ENCODE measurements around the gene KYAT1.
"Not testable (repeated sequence)": the region's sequence is repeated elsewhere in the genome, so short reads cannot be mapped to it uniquely, and the experiment has no call there.

The KYAT1 gene

DNA sequence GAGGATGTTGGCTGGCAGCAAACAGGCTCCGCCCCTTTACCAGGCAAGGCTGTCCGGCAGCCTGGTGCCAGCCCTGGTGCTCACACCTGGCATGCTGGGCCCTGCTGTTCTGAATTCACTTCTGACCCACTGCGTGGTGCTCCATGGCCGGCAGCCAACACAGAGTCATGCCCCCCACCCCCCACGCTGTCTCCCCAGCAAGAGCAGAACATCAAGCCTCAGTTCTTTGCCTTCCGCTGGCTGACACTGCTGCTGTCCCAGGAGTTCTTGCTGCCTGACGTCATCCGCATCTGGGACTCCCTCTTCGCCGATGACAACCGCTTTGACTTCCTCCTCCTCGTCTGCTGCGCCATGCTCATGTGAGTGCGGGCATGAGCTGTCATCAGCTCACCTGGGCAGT lies 76.1 kb downstream of the KYAT1 start:
- no peak overlapping the region for H3K27ac Mint-ChIP-seq
- H3K36me3 Mint-ChIP-seq = peaks cover 36% of the 10 kb centered on the region
- H3K4me1 Mint-ChIP-seq = no peaks in the 10 kb centered on the region
- H3K9me3 Mint-ChIP-seq = no peaks in the 10 kb centered on the region
- H3K27me3 Mint-ChIP-seq = no peaks in the 10 kb centered on the region
- no peak for ATAC-seq
- H3K4me3 Mint-ChIP-seq = no peak overlapping the region

DNA sequence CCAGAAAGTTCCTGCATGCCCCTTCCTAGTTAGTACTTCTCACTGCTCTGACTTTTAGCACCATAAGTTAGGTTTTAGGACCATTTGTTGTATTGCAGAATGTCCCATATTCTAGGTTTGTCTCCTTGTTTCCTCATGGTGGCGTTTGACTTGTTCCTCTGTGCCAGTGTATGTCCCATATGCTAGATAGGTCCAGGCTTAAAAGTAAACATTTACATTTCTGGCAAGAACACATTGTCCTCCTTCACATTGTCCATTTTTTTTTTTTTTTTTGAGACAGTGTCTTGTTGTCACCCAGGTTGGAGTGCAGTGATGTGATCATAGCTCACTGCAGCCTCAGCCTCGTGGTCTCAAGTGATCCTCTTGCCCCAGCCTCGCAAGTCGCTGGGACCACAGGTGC lies 79.3 kb downstream of the KYAT1 start:
- no peaks in the 10 kb centered on the region for H3K4me1 Mint-ChIP-seq
- no peak for ATAC-seq
- H3K27me3 Mint-ChIP-seq = no peaks in the 10 kb centered on the region
- H3K27ac Mint-ChIP-seq = no peak overlapping the region
- peaks cover 52% of the 10 kb centered on the region for H3K36me3 Mint-ChIP-seq
- H3K9me3 Mint-ChIP-seq = no peaks in the 10 kb centered on the region
- no peak overlapping the region for H3K4me3 Mint-ChIP-seq

GRCh38 chr9:128800061-128800460 lies 81.7 kb downstream of the KYAT1 start:
- Mint-ChIP-seq H3K27ac (no peak overlapping the region), H3K36me3 (peaks cover 49% of the 10 kb centered on the region), H3K4me3 (no peak overlapping the region), H3K27me3 (no peaks in the 10 kb centered on the region), H3K4me1 (no peaks in the 10 kb centered on the region), H3K9me3 (no peaks in the 10 kb centered on the region)
- no peak for ATAC-seq

DNA sequence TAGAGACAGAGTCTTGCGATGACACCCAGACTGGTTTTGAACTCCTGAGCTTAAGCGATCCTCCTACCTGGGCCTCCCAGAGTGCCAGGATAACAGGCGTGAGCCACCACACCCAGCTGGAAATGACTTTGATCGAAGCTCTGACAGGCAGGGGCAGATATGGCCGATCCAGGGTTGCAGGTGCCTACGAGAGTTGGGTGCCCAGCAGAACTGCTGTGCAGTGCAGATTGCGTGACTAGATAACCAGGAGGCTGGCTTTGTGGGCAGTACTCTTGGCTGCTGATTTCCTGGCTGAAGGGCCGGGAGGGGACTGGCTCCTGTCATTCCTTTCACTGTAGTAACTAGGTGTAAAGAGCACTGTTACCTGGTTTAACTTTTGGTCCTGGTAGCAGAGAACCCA lies 82.9 kb downstream of the KYAT1 start:
- Mint-ChIP-seq H3K36me3 (peaks cover 55% of the 10 kb centered on the region), H3K27me3 (no peaks in the 10 kb centered on the region), H3K9me3 (no peaks in the 10 kb centered on the region), H3K4me3 (no peak overlapping the region), H3K4me1 (peaks cover 6% of the 10 kb centered on the region), H3K27ac (no peak overlapping the region)
- no peak for ATAC-seq

GRCh38 chr9:128794961-128795360 lies 86.8 kb downstream of the KYAT1 start:
- ATAC-seq, H3K27me3 Mint-ChIP-seq: not testable (repeated sequence)
- H3K36me3 Mint-ChIP-seq = peaks cover 68% of the 10 kb centered on the region

GRCh38 chr9:128792978-128793686 lies 88.6 kb downstream of the KYAT1 start:
- H3K27ac Mint-ChIP-seq = peak overlapping the region; percentile 80
- H3K36me3 Mint-ChIP-seq = peaks cover 52% of the 10 kb centered on the region
- H3K4me1 Mint-ChIP-seq = peaks cover 52% of the 10 kb centered on the region

More at GRCh38 chr9:128794961-128795360, 86.8 kb downstream of the KYAT1 start:
- H3K4me1 Mint-ChIP-seq = peaks cover 35% of the 10 kb centered on the region
- not testable (repeated sequence) for H3K4me3 Mint-ChIP-seq, H3K9me3 Mint-ChIP-seq, H3K27ac Mint-ChIP-seq

GRCh38 chr9:128792134-128792533 lies 89.6 kb downstream of the KYAT1 start:
- no peaks in the 10 kb centered on the region for H3K9me3 Mint-ChIP-seq
- H3K36me3 Mint-ChIP-seq = peaks cover 50% of the 10 kb centered on the region
- H3K27ac Mint-ChIP-seq = peak overlapping the region; percentile 19
- ATAC-seq = no peak
- no peaks in the 10 kb centered on the region for H3K27me3 Mint-ChIP-seq
- H3K4me1 Mint-ChIP-seq = peaks cover 60% of the 10 kb centered on the region
- H3K4me3 Mint-ChIP-seq = no peak overlapping the region

More at GRCh38 chr9:128792978-128793686, 88.6 kb downstream of the KYAT1 start:
- Mint-ChIP-seq H3K4me3 (peak overlapping the region; percentile 38), H3K9me3 (no peaks in the 10 kb centered on the region), H3K27me3 (no peaks in the 10 kb centered on the region)
- no peak for ATAC-seq

GRCh38 chr9:128790536-128790935 lies 91.2 kb downstream of the KYAT1 start:
- peak overlapping the region; percentile 23 for H3K4me3 Mint-ChIP-seq
- peaks cover 66% of the 10 kb centered on the region for H3K4me1 Mint-ChIP-seq
- H3K9me3 Mint-ChIP-seq = no peaks in the 10 kb centered on the region
- H3K27ac Mint-ChIP-seq = peak overlapping the region; percentile 60
- peaks cover 48% of the 10 kb centered on the region for H3K36me3 Mint-ChIP-seq
- no peaks in the 10 kb centered on the region for H3K27me3 Mint-ChIP-seq
- no peak for ATAC-seq

DNA sequence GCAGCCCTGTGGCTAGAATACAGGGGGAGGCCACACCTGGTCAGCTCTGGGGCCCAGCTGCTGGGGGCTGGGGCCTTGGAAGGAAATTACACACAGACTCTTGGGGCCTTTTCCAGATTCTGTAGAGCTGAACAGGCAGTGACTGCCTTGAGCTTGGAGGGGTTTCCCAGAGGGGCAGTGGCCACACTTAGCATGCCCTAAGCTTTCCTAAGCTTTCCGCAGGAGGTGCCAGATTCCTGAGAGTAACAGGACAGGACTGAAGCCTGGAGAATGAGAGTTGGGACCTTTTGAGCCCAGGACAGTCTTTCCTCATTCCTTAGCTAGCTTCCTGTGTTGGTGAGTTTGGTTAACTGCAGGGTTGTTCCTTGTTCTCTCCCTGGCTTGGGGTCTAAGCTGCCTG lies 93.3 kb downstream of the KYAT1 start:
- ATAC-seq = no peak
- Mint-ChIP-seq H3K4me1 (peaks cover 61% of the 10 kb centered on the region), H3K27me3 (no peaks in the 10 kb centered on the region), H3K36me3 (peaks cover 33% of the 10 kb centered on the region), H3K9me3 (no peaks in the 10 kb centered on the region), H3K4me3 (peak overlapping the region; percentile 100), H3K27ac (peak overlapping the region; percentile 97)

DNA sequence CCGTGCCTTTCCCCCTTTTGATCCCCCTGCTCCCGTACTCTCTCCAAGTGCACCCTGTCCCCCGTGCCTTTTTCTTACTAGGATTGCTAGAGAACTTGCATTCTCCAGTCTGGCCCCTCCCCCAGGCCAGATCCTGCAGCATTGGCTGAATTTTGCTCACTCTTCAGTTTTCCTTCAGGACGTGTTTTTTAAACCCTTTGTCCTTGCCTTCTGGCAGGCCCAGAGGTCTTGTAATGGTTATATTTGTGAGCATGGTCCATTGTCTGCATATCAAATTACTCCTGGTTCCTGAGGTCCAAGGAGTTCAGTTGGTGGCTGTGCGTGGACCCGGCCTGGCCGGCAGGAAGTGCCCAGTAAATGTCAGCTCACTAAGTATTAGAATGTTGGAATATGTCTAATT lies 94.1 kb downstream of the KYAT1 start:
- H3K27ac Mint-ChIP-seq = peak overlapping the region; percentile 97
- H3K4me1 Mint-ChIP-seq = peaks cover 61% of the 10 kb centered on the region

DNA sequence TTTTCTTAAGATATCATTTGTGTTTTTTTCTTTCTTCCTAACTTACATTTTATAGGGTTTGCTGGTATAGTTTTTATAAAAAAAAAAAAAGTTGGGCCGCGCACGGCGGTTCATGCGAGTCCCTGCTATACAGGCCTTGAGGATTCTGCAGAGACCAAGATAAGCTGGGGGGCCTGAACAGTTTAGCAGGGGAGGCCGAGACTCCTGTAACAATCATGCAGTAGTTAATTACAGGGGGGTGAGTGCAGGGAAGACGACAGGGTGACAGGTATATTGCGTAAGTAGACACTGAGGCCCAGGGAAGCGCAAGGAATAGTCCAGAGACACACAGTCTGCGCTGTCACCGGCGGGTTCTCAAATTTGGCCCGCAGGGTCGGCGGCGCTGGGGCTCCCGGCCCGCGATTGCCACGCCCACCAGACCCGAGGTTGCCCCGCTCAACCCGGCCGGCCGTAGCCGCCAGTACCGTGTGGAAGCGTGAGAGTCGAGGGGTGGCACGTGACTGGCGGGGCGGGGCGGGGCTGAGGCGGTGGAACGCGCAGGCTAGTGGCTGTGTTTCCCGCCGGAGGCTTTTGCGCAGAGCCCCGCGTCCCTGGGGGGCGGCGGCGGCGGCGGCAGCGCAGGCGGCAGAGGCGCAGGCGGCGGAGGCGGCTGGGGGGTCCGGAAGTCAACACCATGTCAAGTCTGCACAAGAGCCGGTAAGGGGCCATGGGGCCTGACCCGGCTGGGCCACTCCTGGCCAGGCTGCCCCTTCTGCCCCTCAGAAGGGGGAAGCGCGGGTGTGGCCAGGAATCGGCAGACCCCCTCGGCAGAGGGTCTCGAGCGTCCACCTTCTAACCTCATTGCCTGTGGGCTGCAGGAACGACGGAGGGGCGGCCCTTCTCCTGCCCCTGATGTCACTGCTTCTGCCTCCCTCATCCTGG lies 94.8 kb downstream of the KYAT1 start, which contains the start of gene TBC1D13:
TBC1D13 (plus strand) TSS at position 573 of the 921 bp plus-strand sequence; CDS start at position 674, 101 bp downstream.
- peak; percentile 97 for ATAC-seq
- Mint-ChIP-seq H3K4me1 (peaks cover 60% of the 10 kb centered on the region), H3K27me3 (no peaks in the 10 kb centered on the region), H3K4me3 (peak within 1 kb of the TSS; percentile 100), H3K36me3 (peaks cover 22% of the 10 kb centered on the region), H3K9me3 (no peaks in the 10 kb centered on the region), H3K27ac (peak within 1 kb of the TSS; percentile 97)

More for the DNA sequence above, 94.1 kb downstream of the KYAT1 start:
- Mint-ChIP-seq H3K4me3 (peak overlapping the region; percentile 100), H3K36me3 (peaks cover 26% of the 10 kb centered on the region), H3K9me3 (no peaks in the 10 kb centered on the region), H3K27me3 (no peaks in the 10 kb centered on the region)
- no peak for ATAC-seq

GRCh38 chr9:128785427-128785826 lies 96.3 kb downstream of the KYAT1 start:
- Mint-ChIP-seq H3K9me3 (peaks cover 2% of the 10 kb centered on the region), H3K4me3 (no peak overlapping the region), H3K27me3 (no peaks in the 10 kb centered on the region), H3K4me1 (peaks cover 56% of the 10 kb centered on the region), H3K36me3 (peaks cover 8% of the 10 kb centered on the region), H3K27ac (peak overlapping the region; percentile 64)
- ATAC-seq = no peak
